ENCODE results near the gene HAPSTR1.

DNA sequence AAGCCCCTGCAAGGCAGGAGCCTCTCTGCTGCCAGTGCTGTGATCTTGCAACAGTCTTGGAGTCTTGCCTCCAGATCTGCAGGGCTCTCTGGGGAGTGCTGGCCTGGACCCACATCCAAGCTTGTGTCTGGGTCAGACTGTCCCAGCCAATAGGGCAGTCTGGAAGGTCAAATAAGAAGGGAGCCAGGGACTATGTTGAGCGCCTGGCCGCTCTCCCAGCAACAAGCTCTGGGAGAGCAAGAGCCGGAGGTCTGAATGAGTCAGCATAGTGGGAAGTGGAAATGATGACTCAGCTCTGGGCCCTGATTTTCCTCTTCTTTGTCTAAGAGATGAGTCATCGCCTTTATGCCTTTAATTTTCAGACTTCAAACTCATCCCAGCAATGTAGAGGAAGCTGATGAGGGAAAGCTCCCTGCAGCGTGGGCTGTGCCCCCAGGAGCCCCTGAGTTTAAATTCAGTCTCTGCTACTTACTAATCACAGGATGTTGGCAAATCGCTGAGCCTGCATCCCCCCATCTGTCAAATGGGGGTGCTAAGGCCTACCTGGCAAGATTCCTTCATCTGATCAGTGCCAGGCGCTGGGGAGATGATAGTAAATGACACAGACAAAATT is 43.6 kb upstream of the HAPSTR1 start:
- no peak for TF ChIP-seq POLR2A (IDR thresholded peaks at IDR 0.05)
- no peak for TF ChIP-seq CTCF (IDR thresholded peaks at IDR 0.05)
